Liver (tissue), 3 donors: ENCODE results near the gene TNS3.

Source experiments
- FOXA2 ChIP-seq: IDR thresholded peaks from 2 replicates; pipeline ENCODE4 v1.6.1; 2016; ENCODE audit warnings: antibody characterized with exemption
- GABPA ChIP-seq, 2 donors: IDR thresholded peaks in 1 of 2; conservative IDR thresholded peaks in 1 of 2; 2 replicates each; pipeline ENCODE4 v1.6.1; 2016; ENCODE audit warnings: antibody characterized with exemption in 2 of 2, mild to moderate bottlenecking in 1 of 2, moderate library complexity in 1 of 2
- RXRA ChIP-seq, 2 donors: IDR thresholded peaks; 2 replicates each; pipeline ENCODE4 v1.6.1; 2017 to 2018; ENCODE audit warnings: antibody characterized with exemption in 2 of 2, mild to moderate bottlenecking in 1 of 2
- TF ChIP-seq, protein P1 (sequence below): fragments of 150-350 bp; IDR thresholded peaks from 2 replicates; pipeline ENCODE4 v1.5.1; 2017; ENCODE audit warnings: improper control_type of control experiment, low read depth, low read length; ENCODE audit not compliant: missing input control
- donor health status: healthy.
- donor health status: healthy.

DNA sequence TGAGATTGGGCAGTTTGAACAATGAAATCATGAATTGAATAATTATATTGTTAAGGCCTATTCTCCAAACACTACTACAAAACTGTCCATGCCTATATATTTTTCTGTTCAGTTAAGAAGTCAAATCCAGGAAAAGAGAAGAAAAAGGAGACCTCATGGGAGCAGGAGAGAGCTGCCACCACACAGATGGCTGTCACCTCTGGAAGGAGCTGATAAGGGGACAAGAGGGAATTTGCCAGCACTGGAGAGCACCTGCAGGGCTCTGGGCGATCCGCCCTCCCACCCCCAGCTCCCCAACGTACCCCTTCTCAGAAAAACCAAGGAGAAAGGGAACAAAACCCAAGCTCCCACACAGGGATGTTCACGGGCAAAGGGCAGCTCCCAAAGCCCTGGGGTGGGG is 227.8 kb downstream of the TNS3 start:
- no peak for TF ChIP-seq FOXA2
- no peak for TF ChIP-seq GABPA (IDR thresholded peaks at IDR 0.05 in 1 of 2, conservative IDR thresholded peaks at IDR 0.05 in 1 of 2)
- TF ChIP-seq, protein P1, sequence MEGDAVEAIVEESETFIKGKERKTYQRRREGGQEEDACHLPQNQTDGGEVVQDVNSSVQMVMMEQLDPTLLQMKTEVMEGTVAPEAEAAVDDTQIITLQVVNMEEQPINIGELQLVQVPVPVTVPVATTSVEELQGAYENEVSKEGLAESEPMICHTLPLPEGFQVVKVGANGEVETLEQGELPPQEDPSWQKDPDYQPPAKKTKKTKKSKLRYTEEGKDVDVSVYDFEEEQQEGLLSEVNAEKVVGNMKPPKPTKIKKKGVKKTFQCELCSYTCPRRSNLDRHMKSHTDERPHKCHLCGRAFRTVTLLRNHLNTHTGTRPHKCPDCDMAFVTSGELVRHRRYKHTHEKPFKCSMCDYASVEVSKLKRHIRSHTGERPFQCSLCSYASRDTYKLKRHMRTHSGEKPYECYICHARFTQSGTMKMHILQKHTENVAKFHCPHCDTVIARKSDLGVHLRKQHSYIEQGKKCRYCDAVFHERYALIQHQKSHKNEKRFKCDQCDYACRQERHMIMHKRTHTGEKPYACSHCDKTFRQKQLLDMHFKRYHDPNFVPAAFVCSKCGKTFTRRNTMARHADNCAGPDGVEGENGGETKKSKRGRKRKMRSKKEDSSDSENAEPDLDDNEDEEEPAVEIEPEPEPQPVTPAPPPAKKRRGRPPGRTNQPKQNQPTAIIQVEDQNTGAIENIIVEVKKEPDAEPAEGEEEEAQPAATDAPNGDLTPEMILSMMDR: no peak
- no peak for TF ChIP-seq RXRA (IDR thresholded peaks at IDR 0.05)
